GM19099 (cell line): ENCODE data around the gene AZGP1.
A peak's percentile ranks its signal among the peaks of the same experiment; 100 is the strongest.

Source experiments
- POLR2A ChIP-seq: IDR thresholded peaks from 3 replicates; pipeline ENCODE4 v1.6.1; 2011; ENCODE audit warnings: low read depth; ENCODE audit not compliant: insufficient read length; ENCODE audit errors: extremely low read depth

Gene AZGP1

DNA sequence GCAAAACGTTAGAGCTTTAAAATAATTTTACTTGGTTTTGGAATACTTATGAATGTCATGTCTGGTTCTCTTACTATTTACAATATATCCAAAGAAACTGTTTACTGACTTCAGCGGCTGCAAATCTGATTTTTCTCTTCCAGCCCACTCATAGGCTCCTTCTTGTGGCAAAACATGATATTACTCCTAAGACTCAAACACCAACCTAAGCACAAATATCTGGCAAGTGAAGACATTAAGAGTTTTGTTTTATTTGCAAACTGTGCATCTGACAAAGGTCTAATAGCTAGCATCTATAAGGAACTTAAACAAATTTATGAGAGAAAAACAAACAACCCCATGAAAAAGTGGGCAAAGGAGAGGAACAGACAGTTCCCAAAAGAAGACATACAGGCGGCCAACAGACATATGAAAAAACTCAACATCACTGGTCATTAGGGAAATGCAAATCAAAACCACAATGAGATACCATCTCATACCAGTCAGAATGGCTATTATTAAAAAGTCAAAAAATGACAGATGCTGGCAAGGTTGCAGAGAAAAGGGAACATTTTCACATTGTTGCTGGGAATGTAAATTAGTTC is 26.1 kb downstream of the AZGP1 start:
- TF ChIP-seq POLR2A: no peak

GRCh38 chr7:99947608-99948007 is 28.2 kb downstream of the AZGP1 start:
- TF ChIP-seq POLR2A: no peak

- TF ChIP-seq POLR2A: no peak
Observed at GRCh38 chr7:99944497-99945070, 31.2 kb downstream of the AZGP1 start.

DNA sequence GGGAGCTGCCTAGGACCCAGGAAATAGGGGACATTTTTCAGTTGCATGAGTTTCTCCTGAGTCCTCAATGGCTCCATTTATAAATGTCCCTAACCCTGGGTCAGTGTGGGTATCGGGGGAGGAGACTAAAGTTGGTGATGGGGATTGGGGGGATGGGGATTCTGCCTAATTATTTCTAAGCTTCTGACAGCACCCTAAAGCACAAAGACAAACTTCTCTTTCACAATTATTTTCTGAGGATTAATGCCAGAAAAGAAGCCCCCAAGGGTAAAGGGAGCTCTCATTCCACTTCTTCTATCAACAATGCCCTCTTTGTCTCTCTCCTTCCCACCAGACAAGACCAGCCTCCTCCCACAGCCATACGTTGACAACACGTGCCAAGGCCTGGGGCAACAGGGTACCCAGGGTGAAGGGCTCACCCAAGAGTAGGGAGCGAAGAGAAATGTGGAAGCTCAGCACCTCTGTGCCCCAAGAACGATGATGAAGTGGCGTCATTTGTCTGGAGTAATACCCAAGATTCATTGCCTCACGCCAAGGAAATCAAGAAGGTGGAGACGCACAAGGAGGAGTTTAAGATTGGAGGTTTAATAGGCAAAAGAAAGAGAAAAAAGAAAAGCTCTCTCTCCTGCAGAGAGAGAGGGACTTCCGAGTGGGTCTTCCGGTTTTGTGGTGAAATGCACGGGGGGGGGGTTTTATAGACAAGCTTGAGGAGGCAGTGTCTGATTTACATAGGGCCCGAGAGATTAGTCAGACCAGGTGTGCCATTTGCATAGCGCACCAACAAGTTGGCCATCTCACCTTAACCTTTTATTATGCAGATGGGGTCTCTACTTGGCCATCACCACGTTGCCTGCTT is 32.0 kb downstream of the AZGP1 start:
- no peak for TF ChIP-seq POLR2A

- no peak for TF ChIP-seq POLR2A
Observed at GRCh38 chr7:99938296-99938695, 37.5 kb downstream of the AZGP1 start.

DNA sequence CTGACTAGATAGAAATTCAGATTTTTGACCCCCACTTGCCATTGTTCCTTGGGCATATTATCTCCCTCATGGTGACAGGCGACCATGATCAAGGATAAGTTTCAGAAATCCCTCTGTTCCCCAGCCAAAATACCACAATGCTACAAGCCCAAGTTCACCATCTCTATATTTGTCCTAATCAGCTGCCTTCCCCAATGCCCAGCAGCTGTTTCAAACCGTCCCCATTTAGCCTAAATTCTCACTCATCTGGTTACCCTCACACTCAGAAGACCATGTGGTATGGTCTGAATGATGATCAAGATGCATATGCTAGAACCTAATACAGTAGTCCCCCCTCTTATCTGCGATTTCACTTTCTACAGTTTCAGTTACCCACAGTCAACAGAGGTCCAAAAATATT is 45.5 kb downstream of the AZGP1 start:
- TF ChIP-seq POLR2A: no peak

- TF ChIP-seq POLR2A: no peak
Observed at GRCh38 chr7:99929730-99930053, 46.1 kb downstream of the AZGP1 start.

DNA sequence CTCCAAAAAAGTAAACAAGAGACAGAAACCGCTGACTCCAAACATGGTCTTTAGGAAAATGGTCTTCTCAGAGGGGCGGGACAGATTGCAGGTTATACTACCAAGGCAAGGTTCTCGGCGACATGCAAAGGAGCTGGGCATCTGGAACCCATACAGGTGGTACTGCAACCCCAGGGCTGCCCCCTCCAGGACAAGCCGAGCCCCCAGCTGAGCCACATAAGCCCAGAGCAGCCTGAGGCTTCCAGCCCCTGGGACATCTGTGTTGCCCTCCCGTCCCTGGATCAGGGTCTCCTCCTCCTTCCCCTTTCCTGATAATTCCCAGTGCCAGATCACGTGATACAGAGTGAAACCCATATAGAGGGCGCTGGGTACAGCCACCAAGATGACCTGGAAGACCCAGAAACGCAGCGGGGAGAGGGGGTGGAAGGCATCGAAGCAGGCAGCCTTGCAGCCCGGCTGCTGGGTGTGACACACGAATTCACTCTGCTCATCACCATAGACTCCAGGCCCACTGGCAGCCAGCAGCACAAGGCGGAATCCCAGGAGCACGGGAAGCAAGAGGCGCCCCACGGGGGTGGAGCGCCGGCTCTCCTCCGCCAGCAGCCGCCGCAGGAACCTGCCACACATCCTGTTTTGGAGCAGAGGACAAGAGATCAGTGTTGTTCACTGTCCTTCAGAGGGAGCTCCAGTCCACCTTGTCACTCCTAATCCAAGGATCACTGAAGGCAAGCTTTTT is 46.7 kb downstream of the AZGP1 start, which contains the start of gene GJC3:
GJC3 (minus strand) TSS at position 627 of the 736 bp plus-strand sequence; CDS start at position 627, 0 bp downstream.
- TF ChIP-seq POLR2A: no peak

DNA sequence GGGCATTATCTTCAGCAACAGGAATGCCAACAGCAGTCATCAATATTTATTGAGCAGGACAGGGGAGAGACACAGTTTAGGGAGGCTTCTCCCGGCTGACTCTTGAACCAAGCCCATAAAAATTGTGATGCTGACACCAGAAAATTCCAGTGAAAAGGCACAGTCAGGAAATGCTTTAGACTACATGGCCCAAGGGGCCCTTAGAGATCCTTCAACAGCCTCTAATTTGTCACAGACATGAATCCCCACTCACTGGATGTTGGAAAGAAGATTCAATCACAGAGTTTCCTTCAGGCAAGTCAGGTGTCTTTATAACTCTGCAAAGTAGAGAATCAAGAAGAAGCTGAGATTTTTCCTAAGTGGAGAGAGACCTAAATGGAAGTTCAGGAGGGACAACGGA is 47.6 kb downstream of the AZGP1 start:
- no peak for TF ChIP-seq POLR2A

GRCh38 chr7:99927536-99927935 is 48.3 kb downstream of the AZGP1 start:
- no peak for TF ChIP-seq POLR2A

DNA sequence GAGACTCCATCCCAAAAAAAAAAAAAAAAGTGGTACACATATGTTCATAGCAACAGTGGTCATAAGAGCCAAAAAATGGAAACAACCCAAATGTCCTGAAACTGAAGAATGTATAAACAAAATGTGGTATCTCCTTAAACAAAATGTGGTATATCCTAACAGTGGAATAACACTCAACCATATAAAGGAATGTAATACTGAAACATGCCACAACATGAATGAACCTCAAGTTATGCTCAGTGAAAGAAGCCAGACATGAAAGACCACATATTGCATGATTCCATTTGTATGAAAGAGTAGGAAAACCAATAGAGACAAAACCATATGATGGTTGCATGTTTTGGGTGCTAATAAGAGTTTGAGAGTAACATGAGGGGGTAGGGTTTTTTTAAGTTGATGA is 49.5 kb downstream of the AZGP1 start:
- no peak for TF ChIP-seq POLR2A

GRCh38 chr7:99923200-99923599 is 52.6 kb downstream of the AZGP1 start:
- no peak for TF ChIP-seq POLR2A

- no peak for TF ChIP-seq POLR2A
Observed at GRCh38 chr7:99920149-99920548, 55.7 kb downstream of the AZGP1 start.

DNA sequence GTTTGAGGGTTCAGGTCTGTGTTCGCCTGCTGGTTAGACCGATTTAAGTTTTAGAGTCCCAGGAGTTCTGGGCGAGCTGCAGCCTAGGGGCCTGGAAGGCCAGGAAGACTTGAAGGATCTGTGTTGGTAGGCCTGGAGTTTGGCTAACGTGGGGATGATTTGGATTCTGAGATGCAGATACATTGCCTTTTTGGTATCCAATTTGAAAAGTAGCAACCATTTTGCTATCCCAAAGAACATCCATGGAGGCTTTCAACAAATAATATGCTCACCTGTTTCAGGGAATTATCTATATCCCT is 56.1 kb downstream of the AZGP1 start:
- TF ChIP-seq POLR2A: no peak

DNA sequence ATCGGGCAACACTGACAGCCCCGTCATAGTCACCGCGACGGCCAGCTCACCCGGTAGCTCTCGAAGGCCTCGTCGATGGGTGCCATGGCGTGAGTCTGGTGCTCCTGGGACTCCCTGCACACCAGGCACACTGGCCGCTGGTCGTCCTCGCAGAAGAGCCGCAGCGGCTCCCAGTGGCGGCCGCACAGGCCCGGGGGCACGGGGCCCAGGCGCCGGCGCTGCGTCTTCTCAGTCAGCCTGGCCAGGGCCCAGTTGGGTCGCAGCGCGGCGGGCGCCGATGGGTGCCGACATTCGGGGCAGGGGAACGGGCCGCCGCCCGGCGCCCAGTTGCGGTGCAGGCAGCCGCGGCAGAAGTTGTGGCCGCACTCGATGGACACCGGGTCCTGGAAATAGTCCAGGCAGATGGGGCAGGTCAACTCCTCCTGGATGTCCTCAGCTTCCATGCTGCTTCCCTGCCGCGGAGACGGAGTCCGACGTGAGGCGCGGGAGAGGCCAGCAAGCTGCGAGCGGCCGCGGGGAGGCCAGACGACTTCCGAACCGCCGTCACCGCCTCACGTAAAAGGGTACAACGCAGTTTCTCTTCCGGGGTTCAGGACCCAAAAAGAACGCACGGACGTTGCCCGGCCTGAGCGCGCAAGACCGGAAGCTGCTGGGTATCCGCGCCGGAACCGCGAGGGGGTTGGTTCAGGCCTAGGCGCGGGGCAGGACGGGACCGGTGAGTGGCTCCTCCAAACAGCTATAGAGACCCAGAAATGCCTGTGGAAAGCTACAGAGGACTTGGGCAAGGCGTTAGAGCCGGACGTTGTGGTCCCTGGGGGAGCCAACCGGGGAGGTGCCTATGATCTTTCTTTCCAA is 56.6 kb downstream of the AZGP1 start, which contains the start of gene TRIM4:
TRIM4 (minus strand) TSS at position 572 of the 855 bp plus-strand sequence; CDS start at position 443, 129 bp downstream.
- TF ChIP-seq POLR2A: peak; percentile 92
